Right forelimb (tissue), 1 donor: ENCODE measurements around the gene TIAM1.

ENCODE experiments used
- DNase-seq: peaks from one replicate; pipeline ENCODE4 v3.0.0-alpha.2; 2018

Gene TIAM1

DNA sequence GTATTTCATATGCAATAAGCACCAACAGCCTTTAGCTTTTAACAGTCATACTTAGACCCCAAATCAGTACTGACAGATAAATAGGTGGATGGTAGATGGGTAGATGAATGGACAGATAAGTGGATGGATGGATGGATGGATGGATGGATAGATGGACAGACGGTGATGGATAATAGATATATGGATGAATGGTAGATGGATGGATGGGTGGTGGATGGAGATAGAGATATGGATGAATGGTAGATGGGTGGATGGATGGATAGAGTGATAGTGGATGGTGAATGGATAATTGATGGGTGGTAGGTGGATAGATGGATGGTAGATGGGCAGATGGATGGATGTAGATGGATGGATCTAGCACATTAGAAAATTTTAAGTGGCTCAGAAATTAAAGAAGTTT lies 62.5 kb downstream of the TIAM1 start:
- DNase-seq: no peak

DNA sequence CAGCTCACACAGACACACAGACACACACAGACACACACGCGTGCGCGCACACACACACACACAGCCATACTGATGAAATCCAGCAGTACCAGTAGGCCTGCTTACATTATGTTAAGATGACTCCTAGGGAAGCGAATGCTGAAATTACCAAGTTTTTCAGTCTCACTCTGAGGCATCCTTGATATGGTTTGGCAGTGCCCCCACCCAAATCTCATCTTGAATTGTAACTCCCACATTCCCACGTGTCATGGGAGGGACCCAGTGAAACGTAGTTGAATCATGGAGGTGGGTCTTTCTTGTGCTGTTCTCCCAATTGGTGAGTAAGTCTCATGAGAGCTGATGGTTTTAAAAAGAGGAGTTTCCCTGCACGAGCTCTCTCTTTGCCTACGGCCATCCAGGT lies 64.1 kb downstream of the TIAM1 start:
- no peak for DNase-seq

DNA sequence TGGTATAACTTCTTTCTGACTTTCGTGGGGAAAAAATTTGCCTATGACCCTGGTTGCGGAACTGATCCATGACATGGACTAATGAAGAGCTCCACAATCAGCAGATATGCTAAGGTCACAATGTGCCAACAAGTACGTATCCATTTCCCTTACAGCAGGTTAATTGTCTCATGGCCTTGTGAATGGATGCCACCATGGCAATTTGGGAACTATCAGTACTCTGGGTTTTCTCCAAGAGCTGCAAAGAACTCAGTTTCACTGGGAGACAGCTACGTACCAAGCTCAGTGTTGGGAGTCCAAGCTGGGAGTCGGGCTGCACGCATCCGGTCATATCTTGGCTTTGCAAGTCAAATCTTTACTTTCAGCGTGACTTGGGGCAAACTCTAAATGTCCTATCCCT lies 64.8 kb downstream of the TIAM1 start:
- no peak for DNase-seq

DNA sequence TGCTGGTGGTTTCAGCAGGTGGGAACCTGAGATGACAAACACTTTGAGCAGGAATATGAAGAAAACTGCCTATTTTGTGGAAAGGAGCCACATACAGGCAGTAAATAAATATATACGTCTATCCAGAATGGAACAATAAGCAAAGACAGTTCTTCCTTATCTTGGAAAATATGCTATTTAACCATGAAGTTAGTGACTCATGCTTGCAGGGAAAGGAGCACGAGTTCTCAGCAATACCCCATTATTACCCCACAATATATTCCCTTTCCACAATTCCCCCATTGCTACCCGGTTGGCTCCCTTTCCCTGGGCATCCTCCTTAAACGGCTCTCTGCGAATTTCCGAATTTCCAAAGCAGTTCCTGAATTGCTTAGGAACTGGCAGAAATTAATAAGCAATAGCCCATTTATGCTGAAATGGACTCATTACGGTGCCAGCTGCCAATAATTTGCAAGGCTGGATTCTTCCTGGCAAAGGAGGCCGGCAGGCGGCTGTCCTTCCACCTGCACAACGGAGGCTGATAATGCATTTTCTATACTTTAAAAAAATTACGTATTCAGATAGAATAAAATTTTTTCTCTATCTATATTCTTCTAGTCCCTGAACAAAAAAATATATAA lies 65.4 kb downstream of the TIAM1 start:
- DNase-seq: no peak

DNA sequence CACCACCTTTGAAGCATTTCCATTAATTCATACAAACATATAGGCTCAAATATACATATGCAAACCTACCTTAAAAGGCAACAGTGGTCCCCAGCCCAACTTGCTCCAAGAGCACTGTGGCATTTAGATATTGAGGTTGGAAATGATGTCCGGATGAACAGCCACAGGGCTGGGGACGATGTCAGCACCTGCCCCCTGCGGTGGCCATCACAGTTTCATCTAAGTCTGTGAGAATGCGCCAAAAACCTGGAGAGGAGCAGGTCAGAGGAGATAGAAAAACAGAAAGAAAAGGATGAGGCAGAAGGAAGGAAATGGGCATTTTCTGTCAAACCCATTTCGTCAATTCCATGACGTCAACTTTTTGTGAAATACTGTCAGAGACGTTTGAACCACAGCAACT lies 67.4 kb downstream of the TIAM1 start:
- no peak for DNase-seq

DNA sequence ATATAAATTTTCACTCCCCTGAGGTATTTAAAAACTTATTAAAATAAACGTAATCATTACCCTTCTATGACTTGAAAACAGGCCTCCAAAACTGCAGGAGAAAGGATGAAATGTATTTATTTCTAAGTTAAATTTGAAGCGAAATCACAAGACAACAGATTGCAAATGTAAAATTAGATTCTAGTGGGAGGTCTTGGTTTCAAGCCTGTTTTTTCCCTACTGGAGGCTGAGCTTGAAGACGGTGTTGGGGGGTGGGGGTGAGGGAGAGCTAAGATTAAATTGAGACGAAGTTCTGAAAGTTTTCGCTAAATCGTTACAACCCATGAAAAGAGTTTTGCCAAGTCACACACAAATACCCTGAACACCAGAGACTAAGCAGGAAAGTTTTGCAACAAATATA lies 68.2 kb downstream of the TIAM1 start:
- DNase-seq: no peak

DNA sequence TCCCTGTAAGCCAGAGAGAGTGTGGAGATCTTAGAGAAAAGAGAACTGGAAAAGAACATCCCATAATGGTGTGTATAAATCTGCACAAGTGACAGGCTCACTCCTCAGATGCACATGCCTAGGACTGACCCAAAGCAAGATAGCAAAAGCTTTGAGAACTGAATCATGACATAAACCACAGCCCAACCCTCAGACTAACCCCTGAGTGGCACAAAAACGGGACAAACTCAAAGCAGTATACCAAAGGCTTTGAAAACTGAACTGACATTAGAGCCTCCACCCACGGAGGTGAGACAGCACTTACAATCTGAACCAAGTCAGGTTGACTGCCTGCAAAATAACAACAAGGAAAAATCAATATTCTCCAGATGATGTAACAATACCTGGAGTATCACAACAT lies 70.8 kb downstream of the TIAM1 start:
- DNase-seq: no peak

DNA sequence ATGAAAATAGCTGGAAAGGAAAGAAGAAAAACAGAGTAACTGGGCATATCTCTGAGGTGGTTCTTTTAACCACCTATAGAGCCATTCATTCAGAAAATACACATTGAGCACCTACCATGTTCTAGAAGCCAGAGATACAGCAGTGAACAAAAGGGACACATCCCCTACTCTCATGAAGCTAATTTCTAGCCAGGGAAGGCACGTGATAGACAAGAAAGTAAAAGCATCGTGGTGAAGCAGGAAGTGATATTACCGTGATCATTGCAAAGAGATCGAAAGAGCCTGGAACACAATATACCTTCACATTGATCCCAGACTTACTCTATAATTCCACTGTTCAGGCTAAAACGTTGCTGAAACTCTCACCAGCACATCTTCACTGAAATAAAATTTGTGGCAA lies 76.0 kb downstream of the TIAM1 start:
- DNase-seq: no peak

DNA sequence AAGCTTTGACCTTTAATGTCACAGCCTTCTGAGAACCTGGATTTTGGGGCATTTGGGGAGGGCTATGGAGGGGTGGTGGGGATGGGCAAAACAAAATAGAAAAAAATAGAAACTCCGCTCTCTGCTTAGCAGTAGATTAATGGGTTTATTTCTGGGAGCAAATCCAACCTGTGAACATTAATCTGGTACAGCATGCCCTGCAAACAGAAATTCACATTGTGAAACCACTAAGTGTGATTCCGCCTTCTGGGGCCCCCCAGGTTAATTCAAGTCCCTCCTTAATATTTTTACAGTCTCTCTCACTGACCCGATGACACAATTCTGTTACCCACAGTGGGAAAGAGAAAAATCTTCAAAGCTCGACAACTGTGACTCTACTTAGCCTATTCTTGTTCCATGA lies 76.4 kb downstream of the TIAM1 start:
- no peak for DNase-seq

DNA sequence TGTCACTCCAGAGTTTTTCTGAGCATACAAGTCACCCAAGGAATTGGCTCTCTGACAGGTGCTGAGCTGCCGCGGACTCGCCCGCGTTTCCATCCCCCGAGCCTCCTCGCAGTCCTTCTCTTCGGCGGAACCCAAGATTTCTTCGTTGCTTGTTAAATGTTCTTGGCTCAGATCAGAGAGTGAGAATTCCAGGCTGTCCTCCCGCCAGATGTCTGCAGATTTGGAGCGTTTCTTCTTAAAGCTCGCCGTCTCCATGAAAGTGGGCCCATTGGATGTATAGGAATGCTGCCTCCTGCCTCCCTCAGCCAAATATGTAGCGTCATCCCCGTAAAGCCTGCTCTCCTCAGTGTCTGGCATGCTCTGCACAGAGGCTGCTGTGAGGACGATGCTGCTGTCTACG lies 77.8 kb downstream of the TIAM1 start:
- peak; percentile 71 for DNase-seq

DNA sequence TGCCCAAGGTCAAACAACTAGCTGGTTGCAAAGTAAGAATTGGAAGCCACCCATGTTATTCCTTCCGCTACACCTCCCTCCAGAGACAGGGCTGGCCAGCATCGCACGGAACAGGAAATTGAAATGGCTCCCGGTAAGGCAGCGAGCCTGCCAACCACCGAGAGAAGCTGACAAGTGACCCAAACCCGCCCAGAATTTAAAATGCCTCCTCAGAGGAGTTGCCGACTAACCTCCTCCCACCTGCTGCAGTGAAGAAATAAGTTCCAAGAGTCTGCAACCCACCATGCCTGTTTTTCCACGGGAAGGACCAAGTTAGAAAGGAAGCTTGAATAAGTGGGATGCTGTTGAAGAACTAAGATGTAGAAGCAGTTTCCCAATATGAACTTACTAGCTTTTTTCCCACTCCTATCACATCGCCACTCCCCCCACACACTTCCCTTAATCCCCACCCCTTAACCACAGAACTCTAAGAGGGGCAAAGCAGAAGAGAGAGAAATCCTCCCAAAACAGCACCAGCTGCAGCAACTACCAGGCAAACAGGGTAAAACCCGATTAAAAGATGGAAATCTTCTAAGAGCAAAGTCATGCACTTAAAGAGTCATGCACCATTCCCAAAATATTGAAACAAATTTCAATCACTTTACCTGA lies 78.6 kb downstream of the TIAM1 start:
- peak; percentile 63 for DNase-seq

DNA sequence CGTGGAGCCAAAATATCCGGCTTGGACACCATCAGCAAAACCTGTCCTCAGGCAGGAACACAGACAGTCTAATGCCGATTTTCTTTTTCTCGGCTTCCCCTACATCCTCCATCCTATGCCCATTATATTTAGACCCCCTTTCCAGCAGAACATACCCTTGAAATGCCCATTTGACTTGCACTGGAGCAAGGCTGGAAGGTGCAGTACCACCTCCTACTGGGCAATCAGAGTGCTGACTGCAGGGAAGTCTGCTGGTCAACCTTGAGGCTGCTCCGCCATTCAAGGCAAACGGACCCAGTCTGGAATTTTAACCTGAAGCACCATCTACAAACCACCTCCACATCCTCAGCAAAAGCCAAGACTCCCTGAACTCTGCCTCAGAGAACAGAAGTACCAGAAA lies 79.5 kb downstream of the TIAM1 start:
- DNase-seq: no peak

DNA sequence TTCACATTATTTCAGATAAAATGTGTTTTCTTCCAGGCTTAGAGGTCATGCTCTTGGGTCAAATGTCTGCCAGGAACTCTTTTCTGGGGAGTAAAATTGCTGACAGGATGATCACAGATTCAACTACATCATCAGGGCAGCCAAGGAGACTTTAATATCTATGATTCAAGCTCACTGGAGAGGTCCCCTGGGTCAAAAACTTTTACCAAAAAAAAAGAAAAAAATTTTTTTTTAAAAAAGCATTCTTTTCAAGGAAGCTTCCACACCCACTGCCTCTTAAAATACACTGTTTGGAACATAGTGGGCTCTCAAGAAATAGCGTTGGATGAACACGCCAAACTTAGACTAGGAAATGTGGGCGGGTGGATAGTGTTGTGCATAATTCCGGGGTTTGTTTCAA lies 81.3 kb downstream of the TIAM1 start:
- DNase-seq: no peak

DNA sequence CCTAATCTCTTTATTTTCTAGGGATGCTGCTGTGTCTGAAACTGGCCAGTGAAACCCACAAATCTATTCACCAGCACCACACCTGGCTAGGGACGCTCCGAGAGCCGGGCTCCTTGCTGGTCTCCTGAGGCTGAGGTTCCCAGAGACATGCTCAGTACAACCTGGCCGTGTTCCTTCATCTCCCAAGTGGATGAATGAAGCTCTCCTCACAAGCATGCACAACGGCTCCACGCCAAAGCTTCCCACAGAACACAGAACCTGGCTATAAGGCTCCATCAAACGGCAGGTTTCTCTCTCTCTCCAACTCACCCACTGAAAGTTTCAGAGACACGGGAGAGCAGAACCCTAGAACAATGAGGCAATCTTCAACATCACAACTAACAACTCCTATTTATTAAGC lies 82.3 kb downstream of the TIAM1 start:
- DNase-seq: no peak

DNA sequence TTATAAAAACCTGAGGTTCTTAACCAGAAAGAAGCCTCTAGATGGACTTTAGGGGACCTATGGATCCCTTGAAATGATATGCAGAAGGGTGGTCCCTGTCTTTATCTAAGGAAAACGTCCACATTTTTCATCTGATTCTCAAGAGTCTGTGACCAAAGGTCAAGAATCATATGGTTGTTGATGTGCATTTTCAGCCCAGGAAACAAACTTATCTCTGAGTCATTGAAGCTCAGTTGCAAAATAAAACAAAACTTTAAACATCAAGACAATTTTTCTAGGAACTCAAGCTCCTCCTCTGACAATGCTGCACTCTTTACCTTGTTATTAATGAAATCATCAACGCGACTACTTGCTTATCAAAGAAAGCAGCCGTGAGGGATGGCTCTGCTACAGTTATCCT lies 83.3 kb downstream of the TIAM1 start:
- no peak for DNase-seq

DNA sequence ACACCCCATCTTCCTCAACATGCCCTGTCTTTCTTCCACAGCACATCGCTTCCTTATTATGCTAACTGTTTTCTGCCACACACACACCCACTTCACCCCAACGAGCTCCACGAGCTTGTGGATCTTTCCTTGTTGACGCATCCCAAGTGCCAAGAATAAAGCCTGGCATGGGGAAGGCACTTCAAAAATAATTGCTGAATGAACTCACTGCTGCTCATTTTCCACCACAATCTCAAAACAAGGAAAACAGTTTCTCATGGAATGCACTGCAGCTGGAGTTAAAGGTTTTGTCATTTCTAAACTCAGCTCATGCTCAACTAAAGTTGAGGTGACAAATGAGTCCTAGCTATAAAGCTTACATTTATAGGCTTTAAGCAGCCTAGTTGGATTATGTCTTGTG lies 86.0 kb downstream of the TIAM1 start:
- DNase-seq: no peak

DNA sequence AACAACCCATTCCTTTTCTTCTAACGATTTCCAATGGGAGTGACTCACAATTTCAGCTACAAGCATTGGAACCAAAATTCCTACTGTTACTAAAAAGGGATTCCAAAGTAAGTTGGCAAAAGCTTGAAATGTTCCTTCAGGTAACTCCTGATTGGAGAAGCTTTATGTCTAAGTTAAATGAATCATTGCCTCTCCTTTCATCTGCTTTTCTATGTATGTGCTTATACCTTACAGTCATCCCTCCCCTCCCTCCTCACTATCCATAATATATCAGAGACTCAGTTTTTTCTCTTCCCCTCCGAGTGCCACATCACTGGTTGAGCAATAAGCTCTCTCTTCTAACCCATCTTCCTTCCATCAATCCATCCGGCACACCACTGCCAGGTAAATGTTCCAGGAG lies 86.8 kb downstream of the TIAM1 start:
- no peak for DNase-seq

DNA sequence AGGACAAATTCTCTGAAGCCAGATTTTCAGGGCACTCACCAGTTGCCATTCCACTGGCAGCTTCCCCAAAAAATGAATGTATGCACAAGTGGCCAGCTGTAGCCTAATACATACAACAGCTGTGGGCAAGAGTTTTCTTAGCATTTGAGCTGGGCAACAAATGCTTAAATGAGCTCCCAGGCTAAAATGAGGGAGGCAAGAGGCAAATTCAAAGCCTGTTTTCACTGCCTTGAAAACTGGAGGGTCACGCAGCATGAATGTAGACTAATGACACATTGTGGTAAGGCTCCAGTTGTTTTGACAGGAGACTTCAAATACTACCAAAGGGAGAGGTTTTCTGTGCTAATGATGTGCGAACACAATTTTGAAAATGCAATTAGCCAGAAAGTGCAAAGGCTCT lies 88.2 kb downstream of the TIAM1 start:
- no peak for DNase-seq

DNA sequence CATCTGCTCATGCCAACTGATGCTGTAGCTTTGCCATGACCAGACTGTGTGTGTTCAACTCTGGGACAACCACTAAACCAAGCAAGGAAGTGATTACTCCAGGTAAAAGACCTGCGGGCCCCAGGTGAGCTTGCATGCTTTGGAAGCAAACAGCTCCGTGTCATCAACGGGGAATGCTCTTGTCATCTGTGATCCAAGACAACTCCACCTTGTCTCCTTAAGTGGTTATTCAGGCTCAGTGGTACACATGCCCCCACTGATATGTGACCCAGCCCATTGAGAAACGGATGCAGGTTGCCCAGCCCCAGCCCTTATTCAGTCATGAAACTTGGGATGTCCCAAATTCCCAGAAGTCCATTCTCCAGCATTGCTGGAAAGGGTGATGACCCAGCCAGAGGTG lies 89.0 kb downstream of the TIAM1 start:
- no peak for DNase-seq

DNA sequence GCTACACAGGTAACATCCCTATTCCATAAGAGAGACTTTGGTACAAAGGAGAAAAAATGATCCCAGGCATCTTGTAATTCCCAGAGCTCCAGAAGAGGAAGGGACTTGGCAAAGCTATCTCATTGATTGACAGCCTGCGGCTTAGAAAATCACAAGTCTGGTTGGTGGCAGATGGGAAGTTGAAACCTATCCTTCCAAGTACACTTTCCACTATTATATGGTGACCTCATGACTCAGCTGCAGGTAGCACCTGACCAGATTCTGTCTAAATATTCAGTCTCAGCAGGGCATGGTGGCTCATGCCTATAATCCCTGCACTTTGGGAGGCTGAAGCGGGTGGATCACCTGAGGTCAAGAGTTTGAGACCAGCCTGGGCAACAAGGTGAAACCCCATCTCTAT lies 89.9 kb downstream of the TIAM1 start:
- DNase-seq: no peak

DNA sequence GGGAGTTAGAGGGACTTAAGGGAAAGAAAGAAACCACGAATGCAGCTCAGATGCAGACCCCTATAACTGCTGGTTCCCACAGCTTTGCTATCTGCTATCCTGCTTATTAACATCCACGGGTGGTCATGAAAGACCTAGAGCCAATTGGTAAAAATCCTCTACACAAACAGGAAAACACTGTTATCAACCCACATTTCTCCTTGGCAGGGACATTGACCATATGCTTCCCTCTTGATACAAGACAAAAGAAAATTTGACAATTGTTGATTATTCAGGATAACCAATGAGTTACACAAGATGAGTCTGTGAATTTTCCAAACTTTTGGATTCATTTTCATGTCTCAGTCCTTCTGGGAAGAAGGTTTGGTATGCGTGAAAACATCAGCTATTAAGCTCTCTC lies 90.4 kb downstream of the TIAM1 start:
- no peak for DNase-seq

DNA sequence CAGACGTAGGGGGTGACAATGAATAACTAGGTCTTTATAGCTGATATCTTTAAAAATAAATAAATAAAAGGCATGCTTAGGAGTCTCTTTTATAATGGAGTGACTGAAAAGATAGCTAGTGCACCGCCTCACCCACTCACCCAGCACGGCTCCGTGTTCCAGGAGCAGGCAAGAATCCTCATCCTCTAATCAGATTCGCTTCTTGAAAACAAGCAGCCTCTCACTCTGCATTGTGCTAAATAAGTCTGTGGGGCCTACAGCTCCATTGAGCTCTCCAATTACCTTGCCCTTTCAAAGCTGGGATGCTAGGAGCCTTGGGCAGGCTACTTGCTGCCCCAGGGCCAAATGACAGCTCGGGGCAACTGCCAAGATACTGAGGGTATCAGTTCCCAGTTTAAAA lies 91.5 kb downstream of the TIAM1 start:
- DNase-seq: no peak

DNA sequence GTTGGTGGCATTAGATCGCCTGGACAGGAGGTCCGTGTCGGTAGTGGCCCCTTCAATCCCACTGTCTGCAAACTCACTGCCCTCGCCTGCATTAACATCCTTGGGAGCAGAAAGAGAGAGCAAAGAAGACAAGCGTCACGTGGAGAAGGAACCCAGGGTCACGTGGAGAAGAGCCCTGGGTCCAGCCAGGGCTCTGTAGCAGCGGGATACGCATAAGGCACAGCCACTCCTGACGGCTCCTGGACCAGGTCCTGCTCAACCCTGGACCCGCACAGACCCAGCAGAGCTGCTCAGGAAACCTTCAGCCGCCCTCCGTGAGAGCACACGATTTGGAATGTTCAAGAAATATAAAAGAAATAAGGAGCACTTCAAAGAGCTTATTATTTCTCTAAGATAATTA lies 92.0 kb downstream of the TIAM1 start:
- no peak for DNase-seq

DNA sequence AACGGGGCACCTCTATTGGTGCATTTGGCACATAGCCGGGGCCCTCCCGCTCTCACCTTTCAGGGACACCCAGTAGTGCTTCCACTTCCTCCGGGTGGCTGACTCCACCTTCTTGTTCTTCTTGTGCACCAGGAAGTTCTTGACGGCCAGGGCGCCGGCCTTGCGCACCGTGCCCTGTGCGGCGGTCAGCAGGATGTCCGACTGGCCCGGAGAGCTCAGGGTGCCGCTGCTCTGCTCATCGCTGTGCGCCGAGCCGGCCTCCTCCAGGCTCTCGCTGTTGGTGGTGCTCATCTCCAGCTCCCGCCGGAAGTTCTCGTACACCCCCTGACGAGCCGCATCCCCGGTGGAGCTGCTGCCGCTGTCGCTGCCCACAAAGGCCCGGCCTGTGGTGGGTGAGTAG lies 92.4 kb downstream of the TIAM1 start:
- DNase-seq: no peak

DNA sequence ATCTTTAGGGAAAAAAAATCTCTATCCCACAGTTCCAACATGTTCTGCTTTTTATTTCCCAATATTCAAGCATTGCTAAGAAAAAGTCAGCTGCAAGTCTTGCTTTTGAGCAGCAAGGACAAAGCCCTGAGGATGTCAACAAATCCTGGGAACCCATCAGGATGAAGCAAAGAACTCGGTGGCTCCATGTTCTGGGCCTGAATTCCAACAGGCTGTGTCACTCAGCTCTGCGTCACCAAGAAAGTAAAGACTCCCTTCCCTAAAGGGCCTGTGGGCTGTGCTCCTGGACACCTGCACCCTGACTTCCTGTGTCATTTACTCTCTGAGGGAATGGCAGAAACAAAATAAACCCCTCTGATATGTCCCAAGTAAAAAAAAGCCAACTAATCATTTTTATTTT lies 95.5 kb downstream of the TIAM1 start:
- DNase-seq: no peak
